Measurements from ENCODE around the gene BCAP29.
"Not testable (repeated sequence)": the region's sequence is repeated elsewhere in the genome, so short reads cannot be mapped to it uniquely, and the experiment has no call there.

BCAP29 gene

GRCh38 chr7:107579885-107580715, at the start of gene BCAP29:
BCAP29 (plus strand) TSS chr7:107580246; CDS start chr7:107580773, 527 bp downstream.
- DNase-seq (ENCODE audit: low read depth in 2 of 2) = peak; percentile 16 to 69

- no peak for DNase-seq (ENCODE audit: low read depth in 2 of 2)
Observed at GRCh38 chr7:107530751-107531150, 49.3 kb upstream of the BCAP29 start.

- no peak for DNase-seq (ENCODE audit: low read depth in 2 of 2)
Observed at GRCh38 chr7:107534139-107534538, 45.9 kb upstream of the BCAP29 start.

GRCh38 chr7:107537228-107537627, 42.8 kb upstream of the BCAP29 start:
- not testable (repeated sequence) for DNase-seq (ENCODE audit: low read depth in 2 of 2)

GRCh38 chr7:107538001-107538400, 42.0 kb upstream of the BCAP29 start:
- no peak for DNase-seq (ENCODE audit: low read depth in 2 of 2)

GRCh38 chr7:107543338-107543993, 36.6 kb upstream of the BCAP29 start:
- DNase-seq (ENCODE audit: low read depth in 2 of 2) = no peak

GRCh38 chr7:107544848-107545591, 35.0 kb upstream of the BCAP29 start:
- no peak for DNase-seq (ENCODE audit: low read depth in 2 of 2)

GRCh38 chr7:107551936-107552335, 28.1 kb upstream of the BCAP29 start:
- DNase-seq (ENCODE audit: low read depth in 2 of 2) = no peak

GRCh38 chr7:107555893-107556292, 24.2 kb upstream of the BCAP29 start:
- no peak for DNase-seq (ENCODE audit: low read depth in 2 of 2)

GRCh38 chr7:107559864-107560263, 20.2 kb upstream of the BCAP29 start:
- no peak for DNase-seq (ENCODE audit: low read depth in 2 of 2)

GRCh38 chr7:107560898-107561516, 19.0 kb upstream of the BCAP29 start:
- no peak for DNase-seq (ENCODE audit: low read depth in 2 of 2)

- no peak for DNase-seq (ENCODE audit: low read depth in 2 of 2)
Observed at GRCh38 chr7:107563081-107563774, 16.8 kb upstream of the BCAP29 start.

GRCh38 chr7:107563775-107564552, 16.1 kb upstream of the BCAP29 start, which contains the start of the genes COG5 and DUS4L:
COG5 (minus strand) TSS chr7:107563920; CDS start chr7:107563896, 24 bp downstream.
DUS4L (plus strand) TSS chr7:107563971; CDS start chr7:107567071, 3,100 bp downstream.
- DNase-seq (ENCODE audit: low read depth in 2 of 2) = peak; percentile 74 to 78

- no peak for DNase-seq (ENCODE audit: low read depth in 2 of 2)
Observed at GRCh38 chr7:107564553-107565298, 15.3 kb upstream of the BCAP29 start.

- no peak for DNase-seq (ENCODE audit: low read depth in 2 of 2)
Observed at GRCh38 chr7:107570298-107570697, 9.7 kb upstream of the BCAP29 start.

GRCh38 chr7:107573537-107573936, 6.5 kb upstream of the BCAP29 start:
- no peak for DNase-seq (ENCODE audit: low read depth in 2 of 2)

GRCh38 chr7:107579554-107579884, 527 bp upstream of the BCAP29 start:
- no peak for DNase-seq (ENCODE audit: low read depth in 2 of 2)

- DNase-seq (ENCODE audit: low read depth in 2 of 2) = no peak
Observed at GRCh38 chr7:107580716-107581383, 804 bp downstream of the BCAP29 start.

GRCh38 chr7:107581387-107582013, 1.5 kb downstream of the BCAP29 start:
- no peak for DNase-seq (ENCODE audit: low read depth in 2 of 2)

All from stimulated activated CD8-positive, alpha-beta memory T cell treated with anti-CD3 and anti-CD28 coated beads, Interleukin-7, amount 100 ng/mL, for 4 hours (primary cell).